ENCODE results near the gene LYVE1.

Gene LYVE1

DNA sequence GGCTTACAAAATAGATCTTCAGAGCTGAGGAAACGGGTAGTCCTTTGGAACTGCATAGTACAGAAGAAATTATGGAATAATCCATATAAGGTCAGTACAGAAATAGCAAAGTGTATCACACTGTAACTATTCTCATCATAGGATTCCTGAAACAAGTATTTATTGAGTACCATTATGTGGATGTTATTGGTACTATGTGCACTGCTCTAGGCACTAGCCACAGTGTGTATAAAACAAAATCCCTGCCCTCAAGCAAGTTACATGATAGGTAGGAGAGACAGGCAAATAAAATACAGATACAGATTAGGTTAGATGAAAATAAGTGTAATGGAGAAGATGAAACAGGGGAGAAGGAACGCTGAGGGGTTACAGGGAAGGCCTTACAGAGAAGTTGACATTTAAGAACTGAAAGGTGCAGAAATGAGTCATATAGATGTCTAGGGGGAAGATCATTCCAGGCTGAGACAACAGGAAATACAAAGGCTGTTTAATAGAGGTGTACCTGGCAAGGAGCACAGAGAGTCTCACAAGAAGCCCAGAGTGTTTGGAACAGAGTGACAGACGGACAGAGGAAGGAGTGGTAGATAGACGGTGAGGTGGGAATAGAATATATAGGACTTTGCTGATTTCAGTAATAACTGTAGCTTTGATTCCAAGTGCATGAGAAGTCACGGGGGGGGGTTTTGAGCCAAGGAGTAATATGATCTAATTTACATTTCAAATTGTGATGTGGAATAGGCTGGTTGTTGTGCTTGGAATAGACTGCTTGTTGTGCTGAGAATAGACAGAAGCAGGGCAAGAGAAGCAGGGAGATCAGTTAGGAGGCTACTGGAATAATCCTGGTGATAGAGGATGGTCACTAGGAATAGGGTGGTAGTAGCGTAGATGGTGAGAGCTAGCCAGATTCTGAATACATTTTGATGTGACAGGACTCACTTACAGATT is 41.2 kb downstream of the LYVE1 start:
- Histone ChIP-seq H3K4me1 (ENCODE audit: low read length) (0 out of 2 replicates have a peak, but pooled peaks cover 3% of the 10 kb centered on the region), H3K27me3 (replicated peaks; ENCODE audit: insufficient read depth, low read length) (no peaks in the 10 kb centered on the region), H3K36me3 (replicated peaks; ENCODE audit: insufficient read depth, low read length) (no peaks in the 10 kb centered on the region; the same call in 1 of the 2 replicates), H3K9ac (ENCODE audit: low read length) (no peak overlapping the region), H4K20me1 (ENCODE audit: insufficient read depth, low read length) (no peaks in the 10 kb centered on the region), H3F3A (ENCODE audit: insufficient read depth, low read length) (no peaks in the 10 kb centered on the region), H2AFZ (ENCODE audit: low read length) (no peak overlapping the region), H3K27ac (ENCODE audit: low read length) (no peak overlapping the region), H3K4me3 (ENCODE audit: low read length) (no peak overlapping the region), H3K9me2 (replicated peaks; ENCODE audit: insufficient read depth, low read length) (no peaks in the 10 kb centered on the region), H3K9me3 (replicated peaks; ENCODE audit: insufficient read depth, low read length) (no peaks in the 10 kb centered on the region), H3K4me2 (ENCODE audit: low read depth, low read length) (no peak overlapping the region), H3K79me2 (ENCODE audit: low read length) (no peaks in the 10 kb centered on the region)
- TF ChIP-seq EZH2phosphoT487 (IDR thresholded peaks at IDR 0.05; ENCODE audit: low read length) (no peak), EZH2 (optimal IDR thresholded peaks at IDR 0.05; ENCODE audit: low read depth, low read length) (no peak)
- TF ChIP-seq, protein P1, sequence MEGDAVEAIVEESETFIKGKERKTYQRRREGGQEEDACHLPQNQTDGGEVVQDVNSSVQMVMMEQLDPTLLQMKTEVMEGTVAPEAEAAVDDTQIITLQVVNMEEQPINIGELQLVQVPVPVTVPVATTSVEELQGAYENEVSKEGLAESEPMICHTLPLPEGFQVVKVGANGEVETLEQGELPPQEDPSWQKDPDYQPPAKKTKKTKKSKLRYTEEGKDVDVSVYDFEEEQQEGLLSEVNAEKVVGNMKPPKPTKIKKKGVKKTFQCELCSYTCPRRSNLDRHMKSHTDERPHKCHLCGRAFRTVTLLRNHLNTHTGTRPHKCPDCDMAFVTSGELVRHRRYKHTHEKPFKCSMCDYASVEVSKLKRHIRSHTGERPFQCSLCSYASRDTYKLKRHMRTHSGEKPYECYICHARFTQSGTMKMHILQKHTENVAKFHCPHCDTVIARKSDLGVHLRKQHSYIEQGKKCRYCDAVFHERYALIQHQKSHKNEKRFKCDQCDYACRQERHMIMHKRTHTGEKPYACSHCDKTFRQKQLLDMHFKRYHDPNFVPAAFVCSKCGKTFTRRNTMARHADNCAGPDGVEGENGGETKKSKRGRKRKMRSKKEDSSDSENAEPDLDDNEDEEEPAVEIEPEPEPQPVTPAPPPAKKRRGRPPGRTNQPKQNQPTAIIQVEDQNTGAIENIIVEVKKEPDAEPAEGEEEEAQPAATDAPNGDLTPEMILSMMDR (IDR thresholded peaks at IDR 0.05; ENCODE audit: low read length), result no peak
- no peak for DNase-seq

DNA sequence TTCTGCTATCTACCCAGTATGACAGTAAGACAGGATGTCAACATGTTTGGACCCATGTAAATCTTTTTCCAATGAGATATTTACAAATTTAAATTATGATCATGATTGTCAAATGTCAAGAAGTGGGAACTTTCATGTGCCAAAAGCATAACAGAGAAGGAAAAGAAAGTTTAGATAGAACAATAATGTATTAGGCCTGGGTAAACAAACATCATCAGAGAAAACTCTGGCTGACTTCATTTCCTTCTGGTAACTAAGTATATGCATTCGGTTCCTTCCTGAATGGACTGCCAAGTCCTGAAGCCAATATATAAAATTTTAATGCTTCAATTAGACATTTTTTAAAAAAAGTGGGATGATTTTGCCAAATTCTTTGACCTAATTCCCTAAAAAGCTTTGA is 44.0 kb downstream of the LYVE1 start:
- no peaks in the 10 kb centered on the region for H3K36me3 ChIP-seq (replicated peaks; ENCODE audit: insufficient read depth, low read length)
- H3K79me2 ChIP-seq (ENCODE audit: low read length), result no peaks in the 10 kb centered on the region
- no peak overlapping the region for H3K4me2 ChIP-seq (ENCODE audit: low read depth, low read length)
- H3K4me1 ChIP-seq (ENCODE audit: low read length), result 0 out of 2 replicates have a peak, but pooled peaks cover 3% of the 10 kb centered on the region
- H3K4me3 ChIP-seq (ENCODE audit: low read length), result no peak overlapping the region
- H3K27me3 ChIP-seq (replicated peaks; ENCODE audit: insufficient read depth, low read length), result no peaks in the 10 kb centered on the region
- H3K9me3 ChIP-seq (replicated peaks; ENCODE audit: insufficient read depth, low read length), result no peaks in the 10 kb centered on the region
- no peaks in the 10 kb centered on the region for H4K20me1 ChIP-seq (ENCODE audit: insufficient read depth, low read length)
- TF ChIP-seq, protein P1 (IDR thresholded peaks at IDR 0.05; ENCODE audit: low read length), result no peak
- TF ChIP-seq EZH2phosphoT487 (IDR thresholded peaks at IDR 0.05; ENCODE audit: low read length) (no peak), EZH2 (optimal IDR thresholded peaks at IDR 0.05; ENCODE audit: low read depth, low read length) (no peak)
- no peaks in the 10 kb centered on the region for H3K9me2 ChIP-seq (replicated peaks; ENCODE audit: insufficient read depth, low read length)
- H3F3A ChIP-seq (ENCODE audit: insufficient read depth, low read length), result no peaks in the 10 kb centered on the region
- H2AFZ ChIP-seq (ENCODE audit: low read length), result no peak overlapping the region
- no peak overlapping the region for H3K9ac ChIP-seq (ENCODE audit: low read length)
- H3K27ac ChIP-seq (ENCODE audit: low read length), result no peak overlapping the region
- DNase-seq, result no peak

DNA sequence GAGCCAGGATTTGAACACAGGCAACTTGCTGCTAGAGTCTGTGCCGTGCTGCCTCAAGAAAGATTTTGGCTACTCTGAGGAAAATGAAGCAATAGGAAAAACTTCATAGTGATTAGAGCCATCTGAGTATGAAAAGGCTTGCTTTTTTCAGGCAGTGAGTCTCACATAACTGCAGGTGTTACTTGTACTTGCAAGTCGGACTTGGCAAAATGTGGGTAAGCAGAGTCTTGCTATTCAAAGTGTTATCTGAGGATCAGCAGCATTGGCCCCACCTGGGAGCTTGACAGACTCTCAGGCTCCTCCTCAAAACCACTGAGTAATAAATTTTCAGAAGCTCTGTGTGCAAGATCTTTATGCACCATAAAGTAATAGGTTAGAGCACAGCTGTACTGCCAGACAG is 45.5 kb downstream of the LYVE1 start:
- H3K4me2 ChIP-seq (ENCODE audit: low read depth, low read length), result no peak overlapping the region
- no peak overlapping the region for H3K9ac ChIP-seq (ENCODE audit: low read length)
- no peaks in the 10 kb centered on the region for H3K9me3 ChIP-seq (replicated peaks; ENCODE audit: insufficient read depth, low read length)
- no peaks in the 10 kb centered on the region for H3K27me3 ChIP-seq (replicated peaks; ENCODE audit: insufficient read depth, low read length)
- DNase-seq, result peak; percentile 63
- no peak overlapping the region for H3K4me3 ChIP-seq (ENCODE audit: low read length)
- no peak for TF ChIP-seq EZH2phosphoT487 (IDR thresholded peaks at IDR 0.05; ENCODE audit: low read length)
- TF ChIP-seq, protein P1 (IDR thresholded peaks at IDR 0.05; ENCODE audit: low read length), result no peak
- no peak for TF ChIP-seq EZH2 (optimal IDR thresholded peaks at IDR 0.05; ENCODE audit: low read depth, low read length)
- 0 out of 2 replicates have a peak, but pooled peaks cover 3% of the 10 kb centered on the region for H3K4me1 ChIP-seq (ENCODE audit: low read length)
- H3K9me2 ChIP-seq (replicated peaks; ENCODE audit: insufficient read depth, low read length), result no peaks in the 10 kb centered on the region
- no peaks in the 10 kb centered on the region for H3K79me2 ChIP-seq (ENCODE audit: low read length)
- H2AFZ ChIP-seq (ENCODE audit: low read length), result no peak overlapping the region
- no peaks in the 10 kb centered on the region for H4K20me1 ChIP-seq (ENCODE audit: insufficient read depth, low read length)
- no peaks in the 10 kb centered on the region for H3F3A ChIP-seq (ENCODE audit: insufficient read depth, low read length)
- H3K36me3 ChIP-seq (replicated peaks; ENCODE audit: insufficient read depth, low read length), result no peaks in the 10 kb centered on the region
- peak overlapping the region; percentile 17; the same call in 1 of the 2 replicates for H3K27ac ChIP-seq (ENCODE audit: low read length)

All from MM.1S (cell line).